ES-I3 (cell line): ENCODE data around the gene RAD51.
"Not testable (repeated sequence)": the region's sequence is repeated elsewhere in the genome, so short reads cannot be mapped to it uniquely, and the experiment has no call there.

Experiments used
- H3K36me3 ChIP-seq: 2 replicates; pipeline ENCODE4 v1.6.1; 2013; ENCODE audit warnings: mild to moderate bottlenecking, low read length, control low read depth, moderate library complexity; ENCODE audit not compliant: insufficient read depth
- H3K4me1 ChIP-seq: 2 replicates; pipeline ENCODE4 v1.6.1; 2013; ENCODE audit warnings: mild to moderate bottlenecking, control low read depth, low read length; ENCODE audit not compliant: insufficient read depth
- H3K9ac ChIP-seq: 2 replicates; pipeline ENCODE4 v1.6.1; 2013; ENCODE audit warnings: low read depth, mild to moderate bottlenecking, low read length, moderate library complexity
- H3K9me3 ChIP-seq: 2 replicates; pipeline ENCODE4 v1.6.1; 2013; ENCODE audit warnings: mild to moderate bottlenecking, low read length, moderate library complexity; ENCODE audit not compliant: control insufficient read depth, insufficient read depth

The RAD51 gene

GRCh38 chr15:40694688-40695468 lies at the start of gene RAD51:
RAD51 (plus strand) TSS chr15:40695174; CDS start chr15:40698759, 3,585 bp downstream.
- Histone ChIP-seq H3K9me3 (no peaks in the 10 kb centered on the region), H3K36me3 (no peaks in the 10 kb centered on the region)

GRCh38 chr15:40647523-40647922 lies 47.5 kb upstream of the RAD51 start:
- Histone ChIP-seq H3K36me3 (peaks cover 6% of the 10 kb centered on the region; the same call in 1 of the 2 replicates), H3K9me3 (no peaks in the 10 kb centered on the region), H3K4me1 (no peaks in the 10 kb centered on the region), H3K9ac (no peak overlapping the region)

More at GRCh38 chr15:40694688-40695468, at the start of gene RAD51:
- Histone ChIP-seq H3K4me1 (no peaks in the 10 kb centered on the region; the same call in 1 of the 2 replicates), H3K9ac (peak within 1 kb of the TSS; percentile 99)

GRCh38 chr15:40650479-40650878 lies 44.5 kb upstream of the RAD51 start:
- Histone ChIP-seq H3K4me1 (no peaks in the 10 kb centered on the region), H3K9me3 (no peaks in the 10 kb centered on the region), H3K36me3 (peaks cover 6% of the 10 kb centered on the region), H3K9ac (no peak overlapping the region)

GRCh38 chr15:40660686-40661085 lies 34.3 kb upstream of the RAD51 start:
- no peaks in the 10 kb centered on the region for H3K9me3 ChIP-seq
- no peaks in the 10 kb centered on the region for H3K4me1 ChIP-seq
- no peak overlapping the region for H3K9ac ChIP-seq
- no peaks in the 10 kb centered on the region for H3K36me3 ChIP-seq

- H3K36me3 ChIP-seq = no peaks in the 10 kb centered on the region
- H3K9ac ChIP-seq = no peak overlapping the region
- no peaks in the 10 kb centered on the region for H3K9me3 ChIP-seq
- H3K4me1 ChIP-seq = no peaks in the 10 kb centered on the region
Observed at GRCh38 chr15:40664909-40665308, 30.1 kb upstream of the RAD51 start.

GRCh38 chr15:40676290-40676689 lies 18.7 kb upstream of the RAD51 start:
- H3K9ac ChIP-seq, H3K9me3 ChIP-seq, H3K36me3 ChIP-seq, H3K4me1 ChIP-seq: not testable (repeated sequence)

GRCh38 chr15:40676906-40677305 lies 18.1 kb upstream of the RAD51 start:
- H3K9ac ChIP-seq, H3K36me3 ChIP-seq, H3K9me3 ChIP-seq, H3K4me1 ChIP-seq: not testable (repeated sequence)

GRCh38 chr15:40680151-40680550 lies 14.8 kb upstream of the RAD51 start:
- no peaks in the 10 kb centered on the region for H3K9me3 ChIP-seq

GRCh38 chr15:40680959-40681358 lies 14.0 kb upstream of the RAD51 start:
- H3K9ac ChIP-seq, H3K9me3 ChIP-seq, H3K4me1 ChIP-seq, H3K36me3 ChIP-seq: not testable (repeated sequence)

More at GRCh38 chr15:40680151-40680550, 14.8 kb upstream of the RAD51 start:
- Histone ChIP-seq H3K4me1 (no peaks in the 10 kb centered on the region), H3K9ac (no peak overlapping the region), H3K36me3 (no peaks in the 10 kb centered on the region)

- Histone ChIP-seq H3K4me1 (peaks cover 5% of the 10 kb centered on the region; the same call in 1 of the 2 replicates), H3K36me3 (no peaks in the 10 kb centered on the region), H3K9me3 (no peaks in the 10 kb centered on the region), H3K9ac (no peak overlapping the region)
Observed at GRCh38 chr15:40684381-40684780, 10.6 kb upstream of the RAD51 start.

GRCh38 chr15:40685376-40685775 lies 9.6 kb upstream of the RAD51 start:
- Histone ChIP-seq H3K36me3 (no peaks in the 10 kb centered on the region), H3K4me1 (peaks cover 8% of the 10 kb centered on the region; the same call in 1 of the 2 replicates), H3K9me3 (no peaks in the 10 kb centered on the region), H3K9ac (no peak overlapping the region)

GRCh38 chr15:40688932-40689799 lies 5.8 kb upstream of the RAD51 start:
- Histone ChIP-seq H3K9ac (no peak overlapping the region), H3K9me3 (no peaks in the 10 kb centered on the region), H3K4me1 (peaks cover 8% of the 10 kb centered on the region; the same call in 1 of the 2 replicates), H3K36me3 (no peaks in the 10 kb centered on the region)

- no peak overlapping the region for H3K9ac ChIP-seq
- no peaks in the 10 kb centered on the region for H3K36me3 ChIP-seq
- H3K4me1 ChIP-seq = peaks cover 8% of the 10 kb centered on the region; the same call in 1 of the 2 replicates
- no peaks in the 10 kb centered on the region for H3K9me3 ChIP-seq
Observed at GRCh38 chr15:40691737-40692136, 3.2 kb upstream of the RAD51 start.

GRCh38 chr15:40693904-40694687 lies 878 bp upstream of the RAD51 start:
- H3K9ac ChIP-seq = peak overlapping the region; percentile 99
- no peaks in the 10 kb centered on the region for H3K9me3 ChIP-seq
- H3K4me1 ChIP-seq = peaks cover 4% of the 10 kb centered on the region; the same call in 1 of the 2 replicates
- no peaks in the 10 kb centered on the region for H3K36me3 ChIP-seq
